HTR-8/SVneo (cell line): Measurements from ENCODE around the gene ROBO3.

ENCODE experiments used
- DNase-seq: peaks from one replicate; pipeline ENCODE4 v3.0.0; 2011; ENCODE audit warnings: low spot score, mixed read lengths; ENCODE audit not compliant: insufficient read length
- FAIRE-seq: peaks from 2 replicates; lab custom pipeline; 2011; peaks lifted over from hg19 to GRCh38; lab: Jason Lieb, UNC

ROBO3 gene

DNA sequence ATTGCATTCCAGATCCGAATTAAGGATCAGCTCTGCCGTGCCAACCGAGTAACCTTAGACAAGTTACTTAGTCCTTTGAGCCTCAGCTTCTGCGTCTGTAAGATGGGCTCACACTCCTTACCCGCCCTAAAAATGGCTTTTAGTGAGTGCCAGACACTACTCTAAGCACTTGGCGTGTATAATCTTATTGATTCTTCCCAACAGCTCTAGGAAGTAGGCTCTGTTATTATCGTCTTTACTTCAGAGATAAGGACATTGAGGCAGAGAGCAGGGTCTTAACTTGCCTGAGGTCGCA is 21.7 kb upstream of the ROBO3 start:
- no peak for FAIRE-seq
- DNase-seq: no peak

DNA sequence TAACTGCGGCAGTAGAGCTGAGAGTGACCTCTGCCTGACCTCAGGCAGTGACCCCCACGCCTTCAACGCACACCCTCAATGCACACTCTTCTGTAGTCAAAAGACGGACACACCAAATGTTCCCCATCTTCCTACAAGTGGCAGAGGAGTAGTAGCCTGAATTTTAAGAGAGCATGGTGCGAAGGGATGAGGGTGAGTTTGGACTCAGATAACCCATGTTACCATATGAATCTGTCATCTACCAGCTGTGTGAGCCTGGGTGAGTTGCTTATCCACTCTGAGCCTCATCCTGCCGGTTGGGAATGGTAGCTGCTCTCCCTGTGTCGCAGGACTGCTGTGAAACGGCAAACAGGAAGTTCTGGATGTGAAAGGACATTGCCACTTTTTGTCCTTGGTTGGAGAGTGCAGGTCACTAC is 20.6 kb upstream of the ROBO3 start:
- DNase-seq (no peak), FAIRE-seq (no peak)

DNA sequence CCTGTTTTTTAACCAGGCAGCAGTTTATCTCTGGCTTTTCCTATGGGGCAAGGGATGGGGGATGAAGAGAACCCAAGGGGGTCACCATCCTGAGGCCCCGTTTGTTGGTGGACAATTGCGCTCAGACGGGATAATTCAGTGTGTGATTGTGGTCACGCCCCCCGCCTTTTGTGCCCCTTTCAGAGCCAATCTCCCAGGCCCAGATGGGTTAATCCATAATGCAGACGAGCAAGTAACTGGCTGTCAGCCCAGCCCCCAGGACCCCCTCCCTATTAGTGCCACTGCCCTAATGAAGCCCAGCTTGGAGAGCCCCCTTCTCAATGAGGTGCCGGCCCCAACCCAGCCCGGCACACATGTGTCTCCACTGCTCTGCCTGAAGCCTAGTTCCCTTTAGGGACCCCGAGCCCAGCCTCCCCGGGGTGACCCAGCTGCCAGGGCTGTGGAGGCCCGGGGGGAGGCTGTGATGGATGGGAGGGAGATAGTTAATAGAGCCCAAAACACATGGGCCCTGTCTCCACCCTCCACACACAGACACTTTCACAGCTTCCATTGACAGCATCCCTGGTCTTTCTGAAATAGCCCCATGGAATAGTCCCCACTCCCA is 19.1 kb upstream of the ROBO3 start:
- FAIRE-seq (no peak), DNase-seq (no peak)

DNA sequence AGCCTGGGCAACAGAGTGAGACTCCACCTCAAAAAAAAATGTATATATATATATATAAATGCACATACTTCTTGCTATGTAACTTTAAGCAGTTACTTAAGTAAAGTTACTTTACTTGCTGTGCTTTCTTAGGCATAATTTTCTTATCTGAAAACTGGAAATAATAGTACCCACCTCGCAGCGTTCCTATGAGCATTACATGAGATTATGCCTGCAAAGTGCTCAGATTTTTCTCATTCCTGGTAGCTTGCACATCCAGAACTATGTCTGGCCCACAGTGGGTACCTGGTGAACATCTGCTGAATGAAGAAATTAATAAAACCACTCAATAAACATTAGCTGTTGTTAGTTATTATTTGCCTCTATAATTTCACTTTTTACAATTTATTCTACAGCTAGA is 6.1 kb upstream of the ROBO3 start:
- DNase-seq (no peak), FAIRE-seq (no peak)

DNA sequence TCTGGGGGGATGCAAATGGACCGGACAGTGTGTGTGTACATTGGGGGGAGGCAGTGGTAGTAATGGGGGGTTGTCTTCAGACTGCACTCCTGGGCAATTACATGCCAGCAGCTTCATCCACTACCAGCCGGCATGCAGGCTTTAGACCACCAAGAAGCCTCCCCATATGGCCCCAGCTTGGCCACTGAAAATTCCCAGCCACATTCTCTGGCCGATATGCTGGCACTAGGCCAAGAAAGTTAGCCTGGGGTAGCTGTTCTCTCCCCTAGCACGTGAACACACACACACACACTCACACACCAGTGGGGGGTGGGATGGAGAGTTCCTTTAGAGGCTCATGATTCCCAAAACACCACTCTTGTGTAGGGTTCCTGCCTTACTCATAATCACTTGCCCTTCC is 3.6 kb upstream of the ROBO3 start:
- FAIRE-seq (no peak), DNase-seq (no peak)

DNA sequence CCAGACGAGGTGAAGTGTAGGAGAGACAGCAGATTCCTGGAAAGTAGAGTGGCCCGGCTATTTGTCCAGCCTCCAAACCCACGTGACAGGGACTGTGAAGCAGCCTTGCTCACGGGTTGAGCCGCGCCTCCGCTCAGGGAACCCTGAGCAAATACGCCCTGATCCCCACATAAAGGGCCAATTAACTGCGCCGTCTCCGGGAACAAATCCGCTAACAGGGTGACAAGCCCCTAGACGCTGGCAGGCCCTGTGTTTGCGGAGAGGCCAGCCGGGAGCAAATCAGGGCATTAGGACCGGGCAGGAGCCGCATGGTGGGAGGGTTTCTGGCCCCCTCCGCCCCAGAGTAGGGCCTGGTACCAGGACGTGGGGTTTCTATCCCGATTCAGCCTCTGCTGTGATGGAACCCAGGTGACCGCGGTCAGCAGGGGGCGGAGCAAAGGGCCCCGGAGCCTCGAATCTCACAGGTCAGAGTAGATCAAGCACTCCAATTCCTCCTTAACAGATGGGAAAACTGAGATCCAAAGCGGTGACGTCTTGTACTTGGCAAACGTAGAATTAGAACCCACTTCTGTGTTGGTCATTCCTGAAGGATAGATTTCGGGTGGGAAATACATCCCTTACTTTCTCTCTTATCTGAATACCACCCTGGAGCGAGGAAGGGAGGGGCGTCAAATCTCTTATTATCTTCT is 2.0 kb upstream of the ROBO3 start:
- FAIRE-seq: no peak
- DNase-seq: no peak

DNA sequence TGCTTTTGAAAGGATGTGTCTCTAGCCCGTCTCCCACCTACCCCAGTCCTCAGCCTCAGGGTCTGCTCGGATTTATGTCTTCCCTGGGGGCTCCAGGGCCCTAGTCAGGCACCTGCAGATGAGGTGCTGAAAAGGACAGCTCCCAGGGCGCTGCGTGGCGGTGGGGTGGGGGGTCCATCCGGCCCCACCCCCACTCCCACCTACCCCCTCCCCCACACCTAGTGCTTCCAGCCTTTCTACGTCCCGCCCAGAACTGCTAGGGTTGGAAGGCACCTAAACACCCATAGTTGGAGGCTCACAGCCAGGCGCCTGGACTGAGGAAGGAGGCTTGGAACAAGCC is 1.4 kb upstream of the ROBO3 start:
- DNase-seq: no peak
- no peak for FAIRE-seq

DNA sequence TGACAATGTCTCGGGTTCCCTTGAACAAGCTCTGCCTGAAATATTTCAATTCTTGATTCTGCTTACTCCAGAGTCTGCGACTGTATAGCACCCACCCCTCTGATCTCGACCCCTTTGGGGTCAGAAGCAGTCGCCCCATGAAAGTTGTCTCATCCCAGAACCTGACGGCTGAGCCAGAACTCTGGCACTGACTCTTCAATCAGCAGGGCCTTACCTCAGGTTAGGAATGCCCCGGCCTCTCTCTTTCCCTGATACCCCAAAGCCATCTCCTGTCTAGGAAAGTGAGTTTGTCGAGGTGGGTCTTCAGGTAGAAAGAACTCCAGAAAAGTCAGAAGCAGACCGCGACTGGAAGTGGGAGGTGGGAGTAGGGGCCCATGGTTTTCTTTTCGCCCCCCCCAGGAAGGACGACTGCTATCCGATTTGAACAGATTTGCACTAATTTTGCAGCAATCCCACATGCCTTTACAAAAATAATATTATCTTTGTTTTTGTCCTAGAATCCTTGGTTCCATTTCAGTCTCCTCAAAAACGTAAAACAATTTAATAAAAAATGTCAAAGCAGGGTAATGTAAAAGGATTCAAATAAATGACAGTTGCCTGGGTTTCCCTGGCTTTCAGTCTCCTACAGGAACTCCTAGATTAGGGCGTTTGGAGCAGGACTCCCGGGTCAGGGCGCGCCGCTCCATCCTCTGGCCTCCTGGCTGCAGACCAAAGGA is 898 bp upstream of the ROBO3 start:
- DNase-seq: no peak
- FAIRE-seq: no peak

DNA sequence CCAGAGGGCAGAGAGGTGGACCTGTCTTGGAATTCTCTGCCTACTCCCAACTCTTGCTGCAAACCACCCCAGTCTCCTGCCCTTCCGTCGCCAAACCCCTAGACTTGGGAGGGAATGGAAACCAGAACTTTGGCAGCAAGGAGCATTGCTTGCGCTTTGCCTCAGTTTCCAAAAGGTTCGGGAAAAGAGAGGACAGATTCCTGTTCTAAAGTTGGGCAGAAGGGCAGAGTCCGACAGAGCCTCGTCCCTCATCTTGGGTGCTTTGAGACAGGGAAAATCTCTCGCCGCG is 396 bp upstream of the ROBO3 start:
- FAIRE-seq (no peak), DNase-seq (no peak)

DNA sequence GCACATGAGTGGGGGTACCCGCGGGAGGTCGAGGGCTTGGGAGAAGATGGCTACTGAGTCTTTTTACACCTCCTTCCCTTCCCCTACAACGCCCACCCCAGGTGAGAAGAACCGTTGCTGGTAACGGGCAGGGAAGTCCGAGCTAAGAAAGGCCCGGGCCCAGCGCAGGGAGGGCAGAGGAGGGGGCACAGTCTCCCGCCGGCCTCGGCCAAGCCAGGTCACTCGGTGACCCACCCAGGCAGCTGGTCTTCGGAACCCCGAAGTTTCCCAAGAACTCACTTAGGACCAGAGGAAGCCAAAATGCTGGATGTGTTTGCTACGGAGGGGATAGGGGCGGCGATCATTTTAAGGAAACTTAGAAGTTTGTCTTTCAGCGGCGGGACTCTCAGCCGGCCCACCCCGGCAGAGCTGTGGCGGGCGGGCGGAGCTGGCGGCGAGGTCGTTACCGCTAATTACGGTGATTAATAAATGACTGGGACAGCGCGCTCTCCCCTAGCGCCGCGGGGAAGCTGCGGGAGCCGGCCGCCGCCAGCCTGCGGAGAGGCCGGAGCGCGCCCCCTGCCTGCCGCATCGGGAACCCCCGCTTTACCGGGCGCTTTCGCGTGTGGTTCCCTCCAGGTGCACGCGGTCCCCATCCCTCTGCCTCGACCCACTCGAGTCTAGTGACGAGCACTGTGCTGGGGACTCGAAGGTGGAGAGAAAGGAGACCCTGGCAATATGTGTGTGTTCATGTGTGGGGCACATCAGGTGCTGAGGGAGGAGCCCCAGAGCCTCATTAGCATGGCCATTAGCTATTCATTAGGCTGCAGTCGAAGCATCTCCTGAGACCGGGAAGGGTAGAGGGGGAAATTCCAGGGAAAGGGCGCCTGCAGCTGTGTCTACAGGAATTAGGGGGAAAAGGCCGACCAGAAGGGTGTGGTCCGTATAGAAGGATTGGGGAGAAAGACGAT is 945 bp downstream of the ROBO3 start:
- peak; percentile 17 for DNase-seq
- FAIRE-seq: no peak

DNA sequence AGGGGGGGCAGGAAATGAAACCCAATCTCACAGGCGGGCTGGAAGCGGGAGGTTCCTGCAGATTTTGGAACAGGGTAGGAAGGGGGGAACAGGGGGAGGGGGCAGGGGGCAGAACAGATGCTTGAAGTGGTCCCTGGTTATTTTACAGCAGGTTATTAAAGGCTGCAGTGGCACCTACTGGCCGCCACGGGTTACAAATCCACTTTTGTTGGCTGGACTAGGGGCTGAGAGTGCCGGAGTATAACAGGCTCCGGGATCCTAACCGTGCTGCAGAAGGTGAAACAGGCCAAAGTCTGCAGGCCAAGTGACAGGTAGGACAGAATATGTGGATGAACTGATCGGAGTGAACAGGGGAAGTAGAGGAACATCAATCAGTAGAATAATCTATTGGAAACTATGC is 2.5 kb downstream of the ROBO3 start:
- FAIRE-seq (no peak), DNase-seq (peak; percentile 42)

DNA sequence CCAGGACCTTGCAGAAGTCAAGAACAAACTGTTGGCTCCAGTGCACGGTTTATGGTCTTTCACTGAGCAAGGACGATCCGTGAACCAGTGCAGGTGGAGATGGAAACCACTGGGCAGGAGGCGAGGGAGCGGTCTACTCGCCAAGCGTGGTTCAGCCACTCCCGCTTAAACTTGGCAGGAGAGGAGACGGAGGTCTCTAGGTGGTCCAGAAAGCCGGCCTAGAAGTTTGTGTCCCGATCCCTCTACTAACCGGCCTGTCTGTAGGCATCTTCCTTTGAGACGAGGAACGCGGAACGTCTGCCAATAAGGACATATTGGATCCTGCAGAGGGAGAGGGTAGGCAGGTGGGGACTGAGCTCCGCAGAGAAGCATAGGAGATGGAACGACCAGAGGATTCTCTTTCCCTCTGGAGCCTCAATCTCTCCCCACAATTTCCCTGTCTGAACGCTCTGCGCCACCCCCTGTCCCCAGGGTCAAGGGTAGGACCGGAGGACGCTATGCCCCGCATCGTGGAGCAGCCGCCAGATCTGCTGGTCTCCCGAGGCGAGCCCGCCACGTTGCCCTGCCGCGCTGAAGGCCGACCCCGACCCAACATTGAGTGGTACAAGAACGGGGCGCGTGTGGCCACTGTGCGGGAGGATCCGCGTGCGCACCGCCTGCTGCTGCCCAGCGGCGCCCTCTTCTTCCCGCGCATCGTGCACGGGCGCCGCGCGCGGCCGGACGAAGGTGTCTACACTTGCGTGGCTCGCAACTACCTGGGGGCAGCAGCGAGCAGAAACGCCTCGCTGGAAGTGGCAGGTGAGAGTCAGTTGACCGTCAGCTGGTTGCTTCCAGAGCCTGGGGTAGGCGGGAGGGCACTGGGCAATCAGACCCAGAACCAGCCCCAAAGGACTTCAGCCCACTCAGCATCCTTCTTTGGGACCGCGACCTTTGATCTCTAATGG is 3.4 kb downstream of the ROBO3 start:
- FAIRE-seq (no peak), DNase-seq (no peak)

DNA sequence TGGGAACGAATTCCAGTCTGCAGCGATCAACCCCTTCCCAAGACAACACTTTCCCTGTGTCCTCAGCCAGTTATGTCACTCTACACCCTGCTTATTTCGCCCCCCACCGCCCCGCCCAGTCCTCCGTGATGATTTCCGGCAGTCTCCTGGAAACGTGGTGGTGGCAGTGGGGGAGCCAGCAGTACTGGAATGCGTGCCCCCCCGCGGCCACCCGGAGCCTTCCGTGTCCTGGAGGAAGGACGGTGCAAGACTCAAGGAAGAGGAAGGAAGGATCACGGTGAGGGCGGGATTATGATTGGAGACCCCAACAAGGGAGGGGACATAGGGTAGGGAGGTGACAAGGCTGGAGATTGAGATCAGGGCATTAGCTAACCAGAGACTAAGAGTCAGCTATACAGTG is 4.1 kb downstream of the ROBO3 start:
- FAIRE-seq (no peak), DNase-seq (no peak)

DNA sequence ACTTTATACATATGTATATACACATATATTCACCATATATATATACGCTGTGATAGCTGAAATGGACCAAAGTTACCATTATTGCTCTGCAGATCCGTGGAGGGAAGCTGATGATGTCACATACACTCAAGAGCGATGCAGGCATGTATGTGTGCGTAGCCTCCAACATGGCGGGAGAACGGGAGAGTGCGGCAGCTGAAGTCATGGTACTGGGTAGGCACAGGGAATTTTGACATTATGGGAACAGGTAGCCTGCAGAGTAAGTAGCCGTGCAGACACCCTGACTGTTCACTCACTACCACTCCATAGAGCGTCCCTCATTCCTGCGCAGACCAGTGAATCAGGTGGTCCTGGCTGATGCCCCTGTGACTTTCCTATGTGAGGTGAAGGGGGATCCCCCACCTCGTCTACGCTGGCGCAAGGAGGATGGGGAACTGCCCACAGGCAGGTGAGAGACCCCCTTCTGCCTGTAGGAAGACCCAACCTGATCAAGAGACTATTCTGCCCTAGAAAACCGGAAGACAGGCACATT is 4.7 kb downstream of the ROBO3 start:
- no peak for DNase-seq
- FAIRE-seq: no peak

DNA sequence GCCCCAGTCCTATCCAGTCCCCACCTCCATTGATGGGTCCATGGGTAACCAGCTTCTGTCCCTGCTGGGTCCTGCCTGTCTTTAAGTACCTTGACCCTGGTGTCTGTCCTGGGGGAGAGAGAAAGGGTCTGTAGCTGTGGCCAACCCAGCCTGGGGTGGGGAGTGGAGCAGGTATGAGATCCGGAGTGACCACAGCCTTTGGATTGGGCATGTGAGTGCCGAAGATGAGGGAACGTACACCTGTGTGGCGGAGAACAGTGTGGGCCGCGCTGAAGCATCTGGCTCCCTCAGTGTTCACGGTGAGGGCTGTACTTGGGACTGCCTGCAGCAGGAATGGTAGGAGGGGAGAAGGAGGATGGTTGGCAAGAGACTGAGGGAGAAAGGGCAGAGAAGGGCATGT is 5.2 kb downstream of the ROBO3 start:
- DNase-seq (no peak), FAIRE-seq (no peak)

DNA sequence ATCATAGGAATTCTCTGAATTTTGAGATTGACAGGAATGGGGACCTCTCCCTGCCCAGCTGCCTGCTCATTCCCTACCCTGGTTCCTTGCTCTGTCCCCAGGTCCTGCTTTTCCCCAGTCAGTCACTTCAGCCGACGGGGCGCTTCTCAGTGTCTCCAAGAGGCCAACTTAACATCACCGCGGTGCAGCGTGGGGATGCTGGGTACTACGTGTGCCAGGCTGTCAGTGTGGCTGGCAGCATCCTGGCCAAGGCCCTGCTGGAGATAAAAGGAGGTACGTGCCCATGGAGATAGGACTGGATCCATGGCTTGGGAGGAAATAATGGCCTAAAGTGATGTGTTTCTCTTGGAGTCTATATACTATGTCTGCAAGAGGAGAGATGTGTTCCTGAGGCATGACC is 7.0 kb downstream of the ROBO3 start:
- FAIRE-seq: no peak
- no peak for DNase-seq

DNA sequence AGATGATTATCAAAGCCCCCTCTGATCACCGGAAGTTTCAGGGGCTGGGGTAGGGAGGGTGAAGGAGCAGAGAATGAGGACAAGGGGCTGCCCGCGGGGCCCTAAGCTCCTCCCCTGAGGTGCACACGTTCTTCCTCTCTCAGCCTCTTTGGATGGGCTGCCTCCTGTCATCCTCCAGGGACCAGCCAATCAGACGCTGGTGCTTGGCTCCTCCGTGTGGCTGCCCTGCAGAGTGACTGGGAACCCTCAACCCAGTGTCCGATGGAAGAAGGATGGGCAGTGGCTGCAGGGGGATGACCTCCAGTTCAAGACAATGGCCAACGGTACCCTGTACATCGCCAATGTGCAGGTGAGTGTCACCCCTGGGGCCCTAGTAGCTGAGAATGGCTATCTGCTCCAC is 7.5 kb downstream of the ROBO3 start:
- DNase-seq (no peak), FAIRE-seq (no peak)

DNA sequence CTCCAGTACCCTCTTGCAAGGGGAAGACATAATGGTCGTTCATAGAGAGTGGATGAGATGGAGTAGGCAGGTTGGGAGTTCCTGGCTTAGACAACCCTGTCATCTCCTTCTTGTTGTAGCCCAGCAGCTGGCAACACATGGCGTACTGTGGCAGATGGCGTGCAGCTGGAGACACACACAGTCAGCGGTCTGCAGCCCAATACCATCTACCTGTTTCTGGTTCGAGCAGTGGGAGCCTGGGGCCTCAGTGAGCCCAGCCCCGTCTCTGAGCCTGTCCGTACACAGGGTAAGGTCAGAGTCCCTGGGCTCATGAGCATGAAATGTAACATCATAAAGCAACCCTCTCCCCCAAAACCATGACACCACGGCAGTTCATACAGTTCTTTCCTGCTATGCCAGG is 8.7 kb downstream of the ROBO3 start:
- DNase-seq: no peak
- FAIRE-seq: no peak

DNA sequence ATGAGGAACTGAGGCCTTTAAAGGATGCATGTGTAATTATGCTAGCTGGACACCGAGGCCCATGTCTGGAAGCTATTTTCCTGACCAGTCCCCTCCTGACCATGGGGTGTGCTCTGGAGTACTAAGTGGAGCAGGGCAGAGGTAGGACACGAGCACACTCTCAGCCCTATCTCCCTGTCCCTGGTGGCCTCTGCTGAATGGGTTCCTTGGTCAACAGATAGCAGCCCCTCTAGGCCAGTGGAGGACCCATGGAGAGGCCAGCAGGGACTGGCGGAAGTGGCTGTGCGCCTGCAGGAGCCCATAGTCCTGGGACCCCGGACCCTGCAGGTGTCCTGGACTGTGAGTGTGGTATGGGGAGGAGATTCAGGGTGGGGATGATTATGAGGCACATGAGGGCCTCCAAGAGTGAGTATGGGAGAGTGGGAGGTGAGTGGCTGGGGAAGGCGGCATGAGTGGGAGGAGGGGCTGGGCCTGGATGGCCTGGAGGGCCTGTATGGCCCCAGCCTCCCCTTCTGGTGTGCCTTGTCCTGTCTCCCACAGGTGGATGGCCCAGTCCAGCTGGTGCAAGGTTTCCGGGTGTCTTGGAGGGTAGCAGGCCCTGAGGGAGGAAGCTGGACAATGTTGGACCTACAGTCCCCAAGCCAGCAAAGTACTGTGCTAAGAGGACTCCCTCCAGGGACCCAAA is 9.5 kb downstream of the ROBO3 start:
- no peak for FAIRE-seq
- DNase-seq: no peak
